ENCODE data around the gene POU2F2. TPM values are rescaled to one million over a fixed set of nuclear protein-coding genes. Genes with fewer than 3 reads are reported as not detected.
"Not testable (repeated sequence)": the region's sequence is repeated elsewhere in the genome, so short reads cannot be mapped to it uniquely, and the experiment has no call there.

POU2F2 gene
- total RNA-seq, 2 experiments from 2014 or later = 30.0 to 31.9 TPM

- H3K27ac Mint-ChIP-seq = peak overlapping the region; percentile 44
- DNase-seq = peak; percentile 97
- CTCF ChIA-PET = interaction anchor here (0.6 to 5.3 kb wide), 37 partner anchors 10 to 332 kb away, joined by 3 to 86 read pairs (median 4); partner anchors contain the start of genes GSK3A and POU2F2
- no peak overlapping the region for H3K4me3 Mint-ChIP-seq
- no peaks in the 10 kb centered on the region for H3K27me3 Mint-ChIP-seq (ENCODE audit: low read depth)
- no peaks in the 10 kb centered on the region for H3K9me3 Mint-ChIP-seq
- H3K4me1 Mint-ChIP-seq (ENCODE audit: low read depth) = peaks cover 55% of the 10 kb centered on the region
- intact Hi-C loops (cut with micrococcal nuclease) = loop anchor here (1.0 to 5.0 kb wide), 10 partner anchors 14 to 332 kb away; partner anchors contain the start of genes MEGF8 and POU2F2
- peaks cover 27% of the 10 kb centered on the region for H3K36me3 Mint-ChIP-seq (ENCODE audit: low read depth)
Observed at GRCh38 chr19:42108527-42109389, 23.5 kb downstream of the POU2F2 start.

- H3K9me3 Mint-ChIP-seq = no peaks in the 10 kb centered on the region
- no peak overlapping the region for H3K4me3 Mint-ChIP-seq
- CTCF ChIA-PET = interaction anchor here (0.5 to 2.4 kb wide), 4 partner anchors 9 to 80 kb away, joined by 3 to 7 read pairs (median 4); no protein-coding TSS in a partner anchor
- DNase-seq = peak; percentile 28
- H3K27ac Mint-ChIP-seq = peak overlapping the region; percentile 53
- peaks cover 11% of the 10 kb centered on the region for H3K36me3 Mint-ChIP-seq (ENCODE audit: low read depth)
- intact Hi-C loops (cut with micrococcal nuclease) = loop anchor here (5.0 kb wide), 2 partner anchors 297 to 317 kb away; no protein-coding TSS in a partner anchor
- H3K4me1 Mint-ChIP-seq (ENCODE audit: low read depth) = peaks cover 30% of the 10 kb centered on the region
- no peaks in the 10 kb centered on the region for H3K27me3 Mint-ChIP-seq (ENCODE audit: low read depth)
Observed at GRCh38 chr19:42105368-42105767, 26.9 kb downstream of the POU2F2 start.

GRCh38 chr19:42102877-42103276 is 29.4 kb downstream of the POU2F2 start:
- no peaks in the 10 kb centered on the region for H3K27me3 Mint-ChIP-seq (ENCODE audit: low read depth)
- DNase-seq = no peak
- no peaks in the 10 kb centered on the region for H3K9me3 Mint-ChIP-seq
- peaks cover 19% of the 10 kb centered on the region for H3K36me3 Mint-ChIP-seq (ENCODE audit: low read depth)
- H3K4me1 Mint-ChIP-seq (ENCODE audit: low read depth) = peaks cover 20% of the 10 kb centered on the region
- H3K27ac Mint-ChIP-seq = no peak overlapping the region
- no peak overlapping the region for H3K4me3 Mint-ChIP-seq
- CTCF ChIA-PET = interaction anchor here (1.1 to 1.2 kb wide), 2 partner anchors 10 to 29 kb away, joined by 3 read pairs; partner anchors contain the start of gene POU2F2
- intact Hi-C loops (cut with micrococcal nuclease) = no loop called here

GRCh38 chr19:42100241-42100640 is 32.0 kb downstream of the POU2F2 start:
- intact Hi-C loops (cut with micrococcal nuclease); H3K9me3 Mint-ChIP-seq; H3K27ac Mint-ChIP-seq; H3K4me3 Mint-ChIP-seq; DNase-seq; H3K4me1 Mint-ChIP-seq (ENCODE audit: low read depth); H3K27me3 Mint-ChIP-seq (ENCODE audit: low read depth): not testable (repeated sequence)
- H3K36me3 Mint-ChIP-seq (ENCODE audit: low read depth) = peaks cover 21% of the 10 kb centered on the region
- CTCF ChIA-PET = interaction anchor here (1.2 kb wide), 1 partner anchor 76 kb away, joined by 3 read pairs; no protein-coding TSS in a partner anchor

- H3K36me3 Mint-ChIP-seq (ENCODE audit: low read depth) = peaks cover 22% of the 10 kb centered on the region
- H3K4me3 Mint-ChIP-seq = no peak overlapping the region
- DNase-seq = no peak
- intact Hi-C loops (cut with micrococcal nuclease) = no loop called here
- H3K9me3 Mint-ChIP-seq = no peaks in the 10 kb centered on the region
- no peak overlapping the region for H3K27ac Mint-ChIP-seq
- CTCF ChIA-PET = interaction anchor here (1.5 kb wide), 1 partner anchor 9 kb away, joined by 7 read pairs; no protein-coding TSS in a partner anchor
- no peaks in the 10 kb centered on the region for H3K4me1 Mint-ChIP-seq (ENCODE audit: low read depth)
- no peaks in the 10 kb centered on the region for H3K27me3 Mint-ChIP-seq (ENCODE audit: low read depth)
Observed at GRCh38 chr19:42099336-42099925, 32.8 kb downstream of the POU2F2 start.

- H3K27ac Mint-ChIP-seq = no peak overlapping the region
- CTCF ChIA-PET = interaction anchor here (1.5 kb wide), 1 partner anchor 10 kb away, joined by 7 read pairs; no protein-coding TSS in a partner anchor
- H3K4me3 Mint-ChIP-seq = no peak overlapping the region
- H3K9me3 Mint-ChIP-seq = no peaks in the 10 kb centered on the region
- no peak for DNase-seq
- H3K27me3 Mint-ChIP-seq (ENCODE audit: low read depth) = no peaks in the 10 kb centered on the region
- intact Hi-C loops (cut with micrococcal nuclease) = no loop called here
- H3K4me1 Mint-ChIP-seq (ENCODE audit: low read depth) = no peaks in the 10 kb centered on the region
- peaks cover 29% of the 10 kb centered on the region for H3K36me3 Mint-ChIP-seq (ENCODE audit: low read depth)
Observed at GRCh38 chr19:42098781-42099180, 33.5 kb downstream of the POU2F2 start.

- CTCF ChIA-PET = interaction anchor here (0.9 to 1.1 kb wide), 2 partner anchors 10 to 110 kb away, joined by 4 to 6 read pairs; no protein-coding TSS in a partner anchor
- no peaks in the 10 kb centered on the region for H3K9me3 Mint-ChIP-seq
- H3K27me3 Mint-ChIP-seq (ENCODE audit: low read depth) = no peaks in the 10 kb centered on the region
- intact Hi-C loops (cut with micrococcal nuclease) = no loop called here
- H3K4me1 Mint-ChIP-seq (ENCODE audit: low read depth) = no peaks in the 10 kb centered on the region
- H3K4me3 Mint-ChIP-seq = no peak overlapping the region
- H3K27ac Mint-ChIP-seq = no peak overlapping the region
- DNase-seq = no peak
- peaks cover 29% of the 10 kb centered on the region for H3K36me3 Mint-ChIP-seq (ENCODE audit: low read depth)
Observed at GRCh38 chr19:42097461-42097860, 34.8 kb downstream of the POU2F2 start.

GRCh38 chr19:42096255-42096837 is 35.9 kb downstream of the POU2F2 start:
- Mint-ChIP-seq H3K4me3 (no peak overlapping the region), H3K9me3 (no peaks in the 10 kb centered on the region), H3K27me3 (ENCODE audit: low read depth) (no peaks in the 10 kb centered on the region), H3K27ac (no peak overlapping the region), H3K4me1 (ENCODE audit: low read depth) (peaks cover 2% of the 10 kb centered on the region), H3K36me3 (ENCODE audit: low read depth) (peaks cover 31% of the 10 kb centered on the region)
- intact Hi-C loops (cut with micrococcal nuclease) = no loop called here
- CTCF ChIA-PET = interaction anchor here (0.6 to 1.2 kb wide), 4 partner anchors 11 to 439 kb away, joined by 4 to 6 read pairs (median 4); no protein-coding TSS in a partner anchor
- no peak for DNase-seq

GRCh38 chr19:42095814-42096230 is 36.4 kb downstream of the POU2F2 start:
- peaks cover 33% of the 10 kb centered on the region for H3K36me3 Mint-ChIP-seq (ENCODE audit: low read depth)

GRCh38 chr19:42095142-42095813 is 37.0 kb downstream of the POU2F2 start:
- CTCF ChIA-PET = interaction anchor here (1.1 kb wide), 1 partner anchor 86 kb away, joined by 3 read pairs; no protein-coding TSS in a partner anchor
- Mint-ChIP-seq H3K27ac (no peak overlapping the region), H3K4me1 (ENCODE audit: low read depth) (peaks cover 2% of the 10 kb centered on the region), H3K4me3 (no peak overlapping the region), H3K36me3 (ENCODE audit: low read depth) (peaks cover 33% of the 10 kb centered on the region), H3K27me3 (ENCODE audit: low read depth) (no peaks in the 10 kb centered on the region), H3K9me3 (no peaks in the 10 kb centered on the region)
- no peak for DNase-seq
- intact Hi-C loops (cut with micrococcal nuclease) = no loop called here

More at GRCh38 chr19:42095814-42096230, 36.4 kb downstream of the POU2F2 start:
- Mint-ChIP-seq H3K27me3 (ENCODE audit: low read depth) (no peaks in the 10 kb centered on the region), H3K9me3 (no peaks in the 10 kb centered on the region), H3K4me1 (ENCODE audit: low read depth) (peaks cover 2% of the 10 kb centered on the region), H3K27ac (no peak overlapping the region), H3K4me3 (no peak overlapping the region)
- CTCF ChIA-PET = interaction anchor here (0.6 to 1.2 kb wide), 2 partner anchors 13 to 81 kb away, joined by 4 read pairs; no protein-coding TSS in a partner anchor
- DNase-seq = no peak
- intact Hi-C loops (cut with micrococcal nuclease) = no loop called here

GRCh38 chr19:42093926-42094325 is 38.3 kb downstream of the POU2F2 start:
- H3K27me3 Mint-ChIP-seq (ENCODE audit: low read depth) = no peaks in the 10 kb centered on the region
- H3K9me3 Mint-ChIP-seq = no peaks in the 10 kb centered on the region
- no peak overlapping the region for H3K4me3 Mint-ChIP-seq
- peaks cover 14% of the 10 kb centered on the region for H3K4me1 Mint-ChIP-seq (ENCODE audit: low read depth)
- intact Hi-C loops (cut with micrococcal nuclease) = no loop called here
- CTCF ChIA-PET = interaction anchor here (0.5 to 1.0 kb wide), 3 partner anchors 8 to 322 kb away, joined by 3 to 5 read pairs (median 3); no protein-coding TSS in a partner anchor
- DNase-seq = no peak
- no peak overlapping the region for H3K27ac Mint-ChIP-seq
- peaks cover 30% of the 10 kb centered on the region for H3K36me3 Mint-ChIP-seq (ENCODE audit: low read depth)

Data from activated naive CD4-positive, alpha-beta T cell treated with anti-CD3 and anti-CD28 coated beads for 36 hours (primary cell).